Fibroblast of pulmonary artery (primary cell): ENCODE data around the gene FEZF1.

ENCODE experiments used
- DNase-seq: peaks from one replicate; pipeline ENCODE4 v3.0.0-alpha.2; 2010; ENCODE audit warnings: low read depth
- H3K4me3 ChIP-seq: replicated peaks from 2 replicates; pipeline ENCODE4 v1.5.1; 2011; ENCODE audit warnings: low read depth, mild to moderate bottlenecking, control low read depth, low read length, moderate library complexity
- CTCF ChIP-seq: IDR thresholded peaks from 2 replicates; pipeline ENCODE4 v1.5.1; 2011; ENCODE audit warnings: mild to moderate bottlenecking, control low read depth, low read length, inconsistent platforms; ENCODE audit errors: missing control alignments

Gene FEZF1

GRCh38 chr7:122261442-122261841, 43.1 kb downstream of the FEZF1 start:
- DNase-seq = no peak
- no peak overlapping the region for H3K4me3 ChIP-seq
- TF ChIP-seq CTCF = no peak

GRCh38 chr7:122261016-122261415, 43.5 kb downstream of the FEZF1 start:
- no peak for TF ChIP-seq CTCF
- H3K4me3 ChIP-seq = no peak overlapping the region
- DNase-seq = no peak

- TF ChIP-seq CTCF = no peak
- no peak overlapping the region for H3K4me3 ChIP-seq
- no peak for DNase-seq
Measured at GRCh38 chr7:122260336-122260735, 44.2 kb downstream of the FEZF1 start.

GRCh38 chr7:122258971-122259370, 45.6 kb downstream of the FEZF1 start:
- no peak for DNase-seq
- no peak overlapping the region for H3K4me3 ChIP-seq
- no peak for TF ChIP-seq CTCF

GRCh38 chr7:122257056-122257455, 47.5 kb downstream of the FEZF1 start:
- no peak overlapping the region for H3K4me3 ChIP-seq
- TF ChIP-seq CTCF = no peak
- DNase-seq = no peak

- no peak for TF ChIP-seq CTCF
- no peak overlapping the region for H3K4me3 ChIP-seq
Measured at GRCh38 chr7:122256046-122256445, 48.5 kb downstream of the FEZF1 start.

GRCh38 chr7:122255454-122255853, 49.1 kb downstream of the FEZF1 start:
- TF ChIP-seq CTCF = no peak
- DNase-seq = no peak
- no peak overlapping the region for H3K4me3 ChIP-seq

More at GRCh38 chr7:122256046-122256445, 48.5 kb downstream of the FEZF1 start:
- DNase-seq = no peak
